SK-N-SH treated with all-trans-retinoic acid at 6 μM for 48 hours (cell line): ENCODE results near the gene CTNNA3.

Experiments used
- ARNTL ChIP-seq: fragments of 450-650 bp; formaldehyde crosslinking; IDR thresholded peaks from 2 replicates; pipeline ENCODE4 v1.5.0; 2020; ENCODE audit warnings: low read depth, mild to moderate bottlenecking, moderate library complexity, borderline replicate concordance
- BACH2 ChIP-seq: fragments of 250-450 bp; sonication (Bioruptor Pico); IDR thresholded peaks from 2 replicates; pipeline ENCODE4 v1.9.0; 2021; ENCODE audit warnings: mild to moderate bottlenecking, borderline replicate concordance
- CSDC2 ChIP-seq: fragments of 250-450 bp; sonication (Bioruptor Pico); IDR thresholded peaks from 2 replicates; pipeline ENCODE4 v1.5.0; 2020; ENCODE audit warnings: mild to moderate bottlenecking, moderate library complexity
- RARB ChIP-seq: fragments of 250-450 bp; sonication (Bioruptor Pico); IDR thresholded peaks from 2 replicates; pipeline ENCODE4 v1.8.0; 2021; ENCODE audit warnings: mild to moderate bottlenecking, moderate library complexity
- ZFP3 ChIP-seq: fragments of 250-450 bp; sonication (Bioruptor Pico); IDR thresholded peaks from 2 replicates; pipeline ENCODE4 v1.5.0; 2020; ENCODE audit warnings: mild to moderate bottlenecking, moderate library complexity
- ZFP30 ChIP-seq: fragments of 450-650 bp; formaldehyde crosslinking; IDR thresholded peaks from 2 replicates; pipeline ENCODE4 v1.5.0; 2022; ENCODE audit warnings: mild to moderate bottlenecking, moderate library complexity
- ZNF565 ChIP-seq: fragments of 450-650 bp; formaldehyde crosslinking; conservative IDR thresholded peaks from 2 replicates; pipeline ENCODE4 v1.5.0; 2020; ENCODE audit warnings: low read depth, mild to moderate bottlenecking, moderate library complexity
- ZNF70 ChIP-seq: fragments of 450-650 bp; formaldehyde crosslinking; IDR thresholded peaks from 2 replicates; pipeline ENCODE4 v1.5.0; 2020; ENCODE audit warnings: mild to moderate bottlenecking, moderate library complexity
- TF ChIP-seq, protein P1 (sequence below): fragments of 250-450 bp; sonication (Bioruptor Pico); IDR thresholded peaks from 2 replicates; pipeline ENCODE4 v1.8.0; 2020; ENCODE audit warnings: mild to moderate bottlenecking, moderate library complexity, borderline replicate concordance
- TF ChIP-seq, protein P2 (sequence below): fragments of 250-450 bp; sonication (Bioruptor Pico); IDR thresholded peaks from 2 replicates; pipeline ENCODE4 v1.5.1; 2021; ENCODE audit warnings: mild to moderate bottlenecking, moderate library complexity
- TF ChIP-seq, protein P3 (sequence below): fragments of 250-450 bp; sonication (Bioruptor Pico); IDR thresholded peaks from 2 replicates; pipeline ENCODE4 v1.5.1; 2020; ENCODE audit warnings: low read depth, mild to moderate bottlenecking, moderate library complexity
- TF ChIP-seq, protein P4 (sequence below): fragments of 250-450 bp; sonication (Bioruptor Pico); IDR thresholded peaks from 2 replicates; pipeline ENCODE4 v1.8.0; 2021; ENCODE audit warnings: low read depth, mild to moderate bottlenecking, moderate library complexity, borderline replicate concordance
- TF ChIP-seq, protein P5 (sequence below): fragments of 250-450 bp; sonication (Bioruptor Pico); IDR thresholded peaks from 2 replicates; pipeline ENCODE4 v1.5.0; 2020; ENCODE audit warnings: mild to moderate bottlenecking, moderate library complexity

DNA sequence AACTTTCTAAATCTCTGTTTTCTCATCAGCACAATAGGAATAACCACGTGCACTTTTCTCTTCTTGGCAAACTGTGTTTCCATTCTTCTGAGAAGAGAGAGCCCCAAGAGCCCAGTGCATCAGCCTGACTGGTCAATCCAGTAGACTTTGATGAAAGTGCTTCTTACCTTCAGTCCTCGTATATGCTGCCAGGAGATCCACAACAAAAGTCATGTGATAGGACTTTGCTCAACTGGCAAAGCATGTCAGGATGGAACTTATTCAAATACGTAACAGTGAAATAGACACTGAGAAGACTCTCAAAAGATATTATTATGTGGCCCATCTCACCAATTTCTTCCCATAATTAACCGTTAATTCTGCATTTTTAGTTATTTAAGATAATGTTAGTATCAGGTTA is 1801.6 kb downstream of the CTNNA3 start:
- no peak for TF ChIP-seq BACH2
- no peak for TF ChIP-seq ZFP30
- TF ChIP-seq ARNTL (CRISPR knock-in tag) = no peak
- no peak for TF ChIP-seq CSDC2
- TF ChIP-seq, protein P1, sequence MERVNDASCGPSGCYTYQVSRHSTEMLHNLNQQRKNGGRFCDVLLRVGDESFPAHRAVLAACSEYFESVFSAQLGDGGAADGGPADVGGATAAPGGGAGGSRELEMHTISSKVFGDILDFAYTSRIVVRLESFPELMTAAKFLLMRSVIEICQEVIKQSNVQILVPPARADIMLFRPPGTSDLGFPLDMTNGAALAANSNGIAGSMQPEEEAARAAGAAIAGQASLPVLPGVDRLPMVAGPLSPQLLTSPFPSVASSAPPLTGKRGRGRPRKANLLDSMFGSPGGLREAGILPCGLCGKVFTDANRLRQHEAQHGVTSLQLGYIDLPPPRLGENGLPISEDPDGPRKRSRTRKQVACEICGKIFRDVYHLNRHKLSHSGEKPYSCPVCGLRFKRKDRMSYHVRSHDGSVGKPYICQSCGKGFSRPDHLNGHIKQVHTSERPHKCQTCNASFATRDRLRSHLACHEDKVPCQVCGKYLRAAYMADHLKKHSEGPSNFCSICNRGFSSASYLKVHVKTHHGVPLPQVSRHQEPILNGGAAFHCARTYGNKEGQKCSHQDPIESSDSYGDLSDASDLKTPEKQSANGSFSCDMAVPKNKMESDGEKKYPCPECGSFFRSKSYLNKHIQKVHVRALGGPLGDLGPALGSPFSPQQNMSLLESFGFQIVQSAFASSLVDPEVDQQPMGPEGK (CRISPR knock-in tag) = no peak
- TF ChIP-seq RARB (CRISPR knock-in tag) = no peak
- no peak for TF ChIP-seq ZFP3 (CRISPR knock-in tag)
- no peak for TF ChIP-seq ZNF565
- TF ChIP-seq, protein P2, sequence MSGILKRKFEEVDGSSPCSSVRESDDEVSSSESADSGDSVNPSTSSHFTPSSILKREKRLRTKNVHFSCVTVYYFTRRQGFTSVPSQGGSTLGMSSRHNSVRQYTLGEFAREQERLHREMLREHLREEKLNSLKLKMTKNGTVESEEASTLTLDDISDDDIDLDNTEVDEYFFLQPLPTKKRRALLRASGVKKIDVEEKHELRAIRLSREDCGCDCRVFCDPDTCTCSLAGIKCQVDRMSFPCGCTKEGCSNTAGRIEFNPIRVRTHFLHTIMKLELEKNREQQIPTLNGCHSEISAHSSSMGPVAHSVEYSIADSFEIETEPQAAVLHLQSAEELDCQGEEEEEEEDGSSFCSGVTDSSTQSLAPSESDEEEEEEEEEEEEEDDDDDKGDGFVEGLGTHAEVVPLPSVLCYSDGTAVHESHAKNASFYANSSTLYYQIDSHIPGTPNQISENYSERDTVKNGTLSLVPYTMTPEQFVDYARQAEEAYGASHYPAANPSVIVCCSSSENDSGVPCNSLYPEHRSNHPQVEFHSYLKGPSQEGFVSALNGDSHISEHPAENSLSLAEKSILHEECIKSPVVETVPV (CRISPR knock-in tag) = no peak
- TF ChIP-seq, protein P3, sequence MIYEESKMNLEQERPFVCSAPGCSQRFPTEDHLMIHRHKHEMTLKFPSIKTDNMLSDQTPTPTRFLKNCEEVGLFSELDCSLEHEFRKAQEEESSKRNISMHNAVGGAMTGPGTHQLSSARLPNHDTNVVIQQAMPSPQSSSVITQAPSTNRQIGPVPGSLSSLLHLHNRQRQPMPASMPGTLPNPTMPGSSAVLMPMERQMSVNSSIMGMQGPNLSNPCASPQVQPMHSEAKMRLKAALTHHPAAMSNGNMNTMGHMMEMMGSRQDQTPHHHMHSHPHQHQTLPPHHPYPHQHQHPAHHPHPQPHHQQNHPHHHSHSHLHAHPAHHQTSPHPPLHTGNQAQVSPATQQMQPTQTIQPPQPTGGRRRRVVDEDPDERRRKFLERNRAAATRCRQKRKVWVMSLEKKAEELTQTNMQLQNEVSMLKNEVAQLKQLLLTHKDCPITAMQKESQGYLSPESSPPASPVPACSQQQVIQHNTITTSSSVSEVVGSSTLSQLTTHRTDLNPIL (CRISPR knock-in tag) = no peak
- TF ChIP-seq, protein P4, sequence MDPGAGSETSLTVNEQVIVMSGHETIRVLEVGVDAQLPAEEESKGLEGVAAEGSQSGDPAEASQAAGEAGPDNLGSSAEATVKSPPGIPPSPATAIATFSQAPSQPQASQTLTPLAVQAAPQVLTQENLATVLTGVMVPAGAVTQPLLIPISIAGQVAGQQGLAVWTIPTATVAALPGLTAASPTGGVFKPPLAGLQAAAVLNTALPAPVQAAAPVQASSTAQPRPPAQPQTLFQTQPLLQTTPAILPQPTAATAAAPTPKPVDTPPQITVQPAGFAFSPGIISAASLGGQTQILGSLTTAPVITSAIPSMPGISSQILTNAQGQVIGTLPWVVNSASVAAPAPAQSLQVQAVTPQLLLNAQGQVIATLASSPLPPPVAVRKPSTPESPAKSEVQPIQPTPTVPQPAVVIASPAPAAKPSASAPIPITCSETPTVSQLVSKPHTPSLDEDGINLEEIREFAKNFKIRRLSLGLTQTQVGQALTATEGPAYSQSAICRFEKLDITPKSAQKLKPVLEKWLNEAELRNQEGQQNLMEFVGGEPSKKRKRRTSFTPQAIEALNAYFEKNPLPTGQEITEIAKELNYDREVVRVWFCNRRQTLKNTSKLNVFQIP (CRISPR knock-in tag) = no peak
- TF ChIP-seq ZNF70 = no peak
- TF ChIP-seq, protein P5, sequence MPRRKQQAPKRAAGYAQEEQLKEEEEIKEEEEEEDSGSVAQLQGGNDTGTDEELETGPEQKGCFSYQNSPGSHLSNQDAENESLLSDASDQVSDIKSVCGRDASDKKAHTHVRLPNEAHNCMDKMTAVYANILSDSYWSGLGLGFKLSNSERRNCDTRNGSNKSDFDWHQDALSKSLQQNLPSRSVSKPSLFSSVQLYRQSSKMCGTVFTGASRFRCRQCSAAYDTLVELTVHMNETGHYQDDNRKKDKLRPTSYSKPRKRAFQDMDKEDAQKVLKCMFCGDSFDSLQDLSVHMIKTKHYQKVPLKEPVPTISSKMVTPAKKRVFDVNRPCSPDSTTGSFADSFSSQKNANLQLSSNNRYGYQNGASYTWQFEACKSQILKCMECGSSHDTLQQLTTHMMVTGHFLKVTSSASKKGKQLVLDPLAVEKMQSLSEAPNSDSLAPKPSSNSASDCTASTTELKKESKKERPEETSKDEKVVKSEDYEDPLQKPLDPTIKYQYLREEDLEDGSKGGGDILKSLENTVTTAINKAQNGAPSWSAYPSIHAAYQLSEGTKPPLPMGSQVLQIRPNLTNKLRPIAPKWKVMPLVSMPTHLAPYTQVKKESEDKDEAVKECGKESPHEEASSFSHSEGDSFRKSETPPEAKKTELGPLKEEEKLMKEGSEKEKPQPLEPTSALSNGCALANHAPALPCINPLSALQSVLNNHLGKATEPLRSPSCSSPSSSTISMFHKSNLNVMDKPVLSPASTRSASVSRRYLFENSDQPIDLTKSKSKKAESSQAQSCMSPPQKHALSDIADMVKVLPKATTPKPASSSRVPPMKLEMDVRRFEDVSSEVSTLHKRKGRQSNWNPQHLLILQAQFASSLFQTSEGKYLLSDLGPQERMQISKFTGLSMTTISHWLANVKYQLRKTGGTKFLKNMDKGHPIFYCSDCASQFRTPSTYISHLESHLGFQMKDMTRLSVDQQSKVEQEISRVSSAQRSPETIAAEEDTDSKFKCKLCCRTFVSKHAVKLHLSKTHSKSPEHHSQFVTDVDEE (CRISPR knock-in tag) = no peak
